Activated naive CD8-positive, alpha-beta T cell treated with anti-CD3 and anti-CD28 coated beads, Interleukin-2, amount 10 ng/mL, durations not matched to agents 7 days and 5 days (primary cell): Measurements from ENCODE around the gene ZFP2. TPM values are rescaled to one million over a fixed set of nuclear protein-coding genes. Genes with fewer than 3 reads are reported as not detected.
"Not testable (repeated sequence)": the region's sequence is repeated elsewhere in the genome, so short reads cannot be mapped to it uniquely, and the experiment has no call there.

Source experiments
- ATAC-seq: fragments of 150-1000 bp; cut with Tn5 transposase; one replicate; pipeline ENCODE4 v1.10.0; 2021; ENCODE audit warnings: low read depth, moderate library complexity
- POLR2A ChIA-PET: fragments of 350-600 bp; sonication (Branson Sonifier 250); formaldehyde crosslinking; loops from one replicate; lab custom pipeline; 2021; ENCODE audit warnings: antibody characterized with exemption; lab: Charles Lee
- DNase-seq: peaks from one replicate; pipeline ENCODE4 v3.0.0; 2021
- H3K27ac Mint-ChIP-seq: one replicate; pipeline ENCODE4 v1.8.0; 2022; ENCODE audit warnings: mild to moderate bottlenecking, mixed read lengths
- H3K27me3 Mint-ChIP-seq: one replicate; pipeline ENCODE4 v1.8.0; 2022; ENCODE audit warnings: mild to moderate bottlenecking, moderate library complexity, mixed read lengths
- H3K36me3 Mint-ChIP-seq: one replicate; pipeline ENCODE4 v1.8.0; 2021; ENCODE audit warnings: mild to moderate bottlenecking, mixed read lengths
- H3K4me1 Mint-ChIP-seq: one replicate; pipeline ENCODE4 v1.8.0; 2021; ENCODE audit warnings: mixed read lengths
- H3K4me3 Mint-ChIP-seq: one replicate; pipeline ENCODE4 v1.8.0; 2022; ENCODE audit warnings: mild to moderate bottlenecking, moderate library complexity, mixed read lengths
- H3K9me3 Mint-ChIP-seq: one replicate; pipeline ENCODE4 v1.8.0; 2021; ENCODE audit warnings: mixed read lengths
- total RNA-seq, 2 experiments: library from RNA; stranded (reverse); gene quantifications; one replicate each; pipeline ENCODE4 v1.2.3, GENCODE V29; 2021

Gene ZFP2
- total RNA-seq: under 1 TPM; 0.77 to 0.89 TPM

- peaks cover 2% of the 10 kb centered on the region for H3K27me3 Mint-ChIP-seq
- peaks cover 18% of the 10 kb centered on the region for H3K9me3 Mint-ChIP-seq
- peak; percentile 82 for ATAC-seq
- DNase-seq: peak; percentile 58
- peaks cover 2% of the 10 kb centered on the region for H3K4me1 Mint-ChIP-seq
- H3K4me3 Mint-ChIP-seq: peak within 1 kb of the TSS; percentile 72
- POLR2A ChIA-PET: no interaction called here
- H3K27ac Mint-ChIP-seq: no peak within 1 kb of the TSS
- peaks cover 15% of the 10 kb centered on the region for H3K36me3 Mint-ChIP-seq
Observed at GRCh38 chr5:178895615-178896571, at the start of gene ZFP2. Gene ZFP2, plus strand, starts transcription at chr5:178895913. Its CDS starts 35,401 bp downstream, at chr5:178931314.

GRCh38 chr5:178849316-178849715 lies 46.4 kb upstream of the ZFP2 start:
- H3K9me3 Mint-ChIP-seq: peaks cover 10% of the 10 kb centered on the region
- no peak for DNase-seq
- no peak for ATAC-seq
- no peak overlapping the region for H3K4me3 Mint-ChIP-seq
- POLR2A ChIA-PET: no interaction called here
- no peaks in the 10 kb centered on the region for H3K36me3 Mint-ChIP-seq
- no peaks in the 10 kb centered on the region for H3K4me1 Mint-ChIP-seq
- H3K27me3 Mint-ChIP-seq: peaks cover 10% of the 10 kb centered on the region
- H3K27ac Mint-ChIP-seq: no peak overlapping the region

GRCh38 chr5:178851951-178852350 lies 43.8 kb upstream of the ZFP2 start:
- H3K36me3 Mint-ChIP-seq: no peaks in the 10 kb centered on the region
- H3K27me3 Mint-ChIP-seq: peaks cover 12% of the 10 kb centered on the region
- DNase-seq: no peak
- POLR2A ChIA-PET: no interaction called here
- peaks cover 10% of the 10 kb centered on the region for H3K9me3 Mint-ChIP-seq
- no peak overlapping the region for H3K27ac Mint-ChIP-seq
- ATAC-seq: no peak
- no peaks in the 10 kb centered on the region for H3K4me1 Mint-ChIP-seq
- no peak overlapping the region for H3K4me3 Mint-ChIP-seq

DNA sequence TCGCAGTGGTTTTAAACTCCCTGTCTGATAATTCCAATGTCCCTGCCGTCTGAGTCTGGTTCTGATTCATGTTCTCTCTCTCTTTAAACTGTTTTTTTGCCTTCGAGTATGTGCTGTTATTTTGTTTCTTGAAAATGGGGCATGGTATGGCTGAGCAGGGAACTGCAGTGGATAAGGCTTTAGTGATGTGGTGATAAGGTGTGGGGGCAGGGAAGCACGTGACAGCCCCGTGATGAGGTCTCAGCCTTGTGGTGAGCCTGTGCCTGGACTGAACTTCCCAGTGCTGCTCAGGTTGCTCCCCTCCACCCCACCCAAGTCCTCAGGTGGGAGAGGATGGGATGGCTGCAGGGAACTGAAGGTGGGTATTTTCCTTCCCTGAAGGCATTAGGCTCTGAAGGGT lies 41.4 kb upstream of the ZFP2 start:
- POLR2A ChIA-PET: interaction anchor here (0.7 kb wide), 1 partner anchor 25 kb away, joined by 3 read pairs; no protein-coding TSS in a partner anchor
- no peak overlapping the region for H3K27ac Mint-ChIP-seq
- H3K4me1 Mint-ChIP-seq: no peaks in the 10 kb centered on the region
- H3K36me3 Mint-ChIP-seq: no peaks in the 10 kb centered on the region
- DNase-seq: no peak
- no peak overlapping the region for H3K4me3 Mint-ChIP-seq
- peaks cover 7% of the 10 kb centered on the region for H3K9me3 Mint-ChIP-seq
- H3K27me3 Mint-ChIP-seq: peaks cover 8% of the 10 kb centered on the region
- no peak for ATAC-seq

GRCh38 chr5:178859625-178860521 lies 35.8 kb upstream of the ZFP2 start, which contains the start of gene ZNF354B:
Gene ZNF354B, plus strand, starts transcription at chr5:178859953. Its CDS starts 1,095 bp downstream, at chr5:178861048.
- no peaks in the 10 kb centered on the region for H3K27me3 Mint-ChIP-seq
- H3K4me1 Mint-ChIP-seq: peaks cover 10% of the 10 kb centered on the region
- H3K27ac Mint-ChIP-seq: peak within 1 kb of the TSS; percentile 85
- H3K9me3 Mint-ChIP-seq: peaks cover 5% of the 10 kb centered on the region
- POLR2A ChIA-PET: interaction anchor here (0.9 to 1.4 kb wide), 3 partner anchors 130 to 236 kb away, joined by 3 to 7 read pairs (median 3); partner anchors contain the start of genes ZNF354A and ZNF354C
- peak; percentile 82 for DNase-seq
- peaks cover 24% of the 10 kb centered on the region for H3K36me3 Mint-ChIP-seq
- peak; percentile 97 for ATAC-seq
- peak within 1 kb of the TSS; percentile 93 for H3K4me3 Mint-ChIP-seq

DNA sequence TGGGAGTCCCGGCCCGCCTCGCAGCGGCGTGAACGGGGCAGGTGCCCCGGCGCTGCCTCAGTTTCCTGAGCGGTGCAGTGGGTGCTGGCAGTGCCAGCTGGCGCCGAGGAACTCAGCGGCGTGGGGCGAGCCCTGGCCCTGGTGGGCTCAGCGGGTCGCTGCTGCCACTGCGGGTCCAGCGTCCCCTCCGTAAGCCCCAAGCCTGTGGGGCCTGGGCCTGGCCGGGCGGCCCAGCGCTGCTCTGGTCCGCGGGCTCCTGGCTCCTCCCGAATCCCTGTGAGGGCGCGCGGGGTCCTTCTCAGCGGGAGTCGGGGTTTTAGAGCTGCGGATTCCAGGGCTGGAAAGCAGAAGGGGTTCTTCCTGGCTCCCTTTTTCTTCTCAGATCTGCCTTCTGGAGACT lies 35.1 kb upstream of the ZFP2 start:
- H3K27me3 Mint-ChIP-seq, DNase-seq, H3K27ac Mint-ChIP-seq, POLR2A ChIA-PET, ATAC-seq, H3K9me3 Mint-ChIP-seq, H3K4me3 Mint-ChIP-seq: not testable (repeated sequence)
- H3K36me3 Mint-ChIP-seq: peaks cover 30% of the 10 kb centered on the region
- peaks cover 10% of the 10 kb centered on the region for H3K4me1 Mint-ChIP-seq

DNA sequence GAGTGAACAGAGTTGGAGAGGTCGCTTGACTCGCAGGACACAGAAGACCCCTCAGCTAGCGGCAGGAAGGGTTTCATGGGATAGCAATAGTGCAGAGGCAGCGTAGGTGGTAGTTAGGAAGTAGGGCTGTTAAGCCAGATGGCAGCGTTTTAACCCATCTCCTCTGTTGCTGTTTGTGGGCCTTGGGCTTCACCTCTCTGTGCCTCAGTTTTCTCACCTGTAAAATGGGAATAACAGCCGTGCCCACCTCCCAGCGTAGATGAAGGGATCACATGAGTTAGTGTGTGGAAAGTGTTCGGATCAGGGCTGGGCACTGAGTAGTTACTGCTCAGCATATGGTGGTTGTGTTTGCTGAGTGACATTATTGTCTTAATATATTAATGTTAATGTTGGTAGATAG lies 34.1 kb upstream of the ZFP2 start:
- Mint-ChIP-seq H3K27ac (no peak overlapping the region), H3K4me3 (peak overlapping the region; percentile 62), H3K9me3 (peaks cover 8% of the 10 kb centered on the region), H3K36me3 (peaks cover 39% of the 10 kb centered on the region), H3K4me1 (peaks cover 10% of the 10 kb centered on the region), H3K27me3 (no peaks in the 10 kb centered on the region)
- DNase-seq: no peak
- POLR2A ChIA-PET: no interaction called here
- ATAC-seq: no peak

GRCh38 chr5:178866946-178867345 lies 28.8 kb upstream of the ZFP2 start:
- ATAC-seq: no peak
- Mint-ChIP-seq H3K27ac (no peak overlapping the region), H3K27me3 (no peaks in the 10 kb centered on the region), H3K4me3 (no peak overlapping the region), H3K9me3 (peaks cover 25% of the 10 kb centered on the region), H3K36me3 (peaks cover 74% of the 10 kb centered on the region), H3K4me1 (peaks cover 4% of the 10 kb centered on the region)
- POLR2A ChIA-PET: no interaction called here
- no peak for DNase-seq

DNA sequence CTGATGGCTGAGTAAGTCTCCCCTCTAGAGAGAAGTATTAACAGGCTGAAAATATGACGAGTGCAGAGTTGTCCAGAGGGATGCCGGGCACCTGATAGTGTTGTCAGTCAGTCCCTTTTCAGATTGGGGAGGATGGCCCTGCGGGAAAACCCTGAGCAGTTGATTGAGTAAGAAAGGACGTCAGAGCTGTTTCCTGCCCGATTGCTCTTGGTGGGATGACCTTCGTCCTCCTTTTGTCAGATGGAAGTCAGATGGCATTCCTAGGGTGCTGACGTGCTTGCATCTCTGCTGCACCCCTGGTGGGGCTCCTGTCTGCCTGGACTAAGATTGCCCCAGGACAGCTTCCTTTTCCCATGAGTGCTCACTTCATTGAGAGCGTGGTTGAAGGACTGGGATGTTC lies 26.1 kb upstream of the ZFP2 start:
- Mint-ChIP-seq H3K4me1 (no peaks in the 10 kb centered on the region), H3K9me3 (peaks cover 36% of the 10 kb centered on the region), H3K4me3 (no peak overlapping the region), H3K27ac (no peak overlapping the region), H3K27me3 (no peaks in the 10 kb centered on the region), H3K36me3 (peaks cover 86% of the 10 kb centered on the region)
- POLR2A ChIA-PET: no interaction called here
- ATAC-seq: no peak
- DNase-seq: no peak

DNA sequence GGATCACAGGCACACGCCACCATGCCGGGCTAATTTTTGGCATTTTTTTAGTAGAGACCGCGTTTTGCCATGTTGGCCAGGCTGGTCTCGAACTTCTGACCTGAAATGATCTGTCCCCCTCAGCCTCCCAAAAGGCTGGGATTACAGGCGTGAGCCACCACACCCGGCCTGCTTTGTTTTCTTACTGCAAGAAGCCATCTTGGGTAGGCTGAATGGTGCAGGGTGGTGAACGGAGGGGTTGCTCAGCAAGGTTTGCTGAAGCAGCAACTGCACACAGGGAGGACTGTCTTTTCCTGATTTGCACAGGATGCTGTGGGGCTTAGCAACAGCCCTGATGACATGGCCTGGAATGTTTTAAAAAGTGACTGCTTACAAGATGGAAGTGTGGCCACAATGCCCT lies 25.3 kb upstream of the ZFP2 start:
- peaks cover 41% of the 10 kb centered on the region for H3K9me3 Mint-ChIP-seq
- no peak overlapping the region for H3K4me3 Mint-ChIP-seq
- no peak overlapping the region for H3K27ac Mint-ChIP-seq
- H3K27me3 Mint-ChIP-seq: no peaks in the 10 kb centered on the region
- no peaks in the 10 kb centered on the region for H3K4me1 Mint-ChIP-seq
- POLR2A ChIA-PET: no interaction called here
- H3K36me3 Mint-ChIP-seq: peaks cover 88% of the 10 kb centered on the region
- no peak for ATAC-seq
- DNase-seq: no peak

DNA sequence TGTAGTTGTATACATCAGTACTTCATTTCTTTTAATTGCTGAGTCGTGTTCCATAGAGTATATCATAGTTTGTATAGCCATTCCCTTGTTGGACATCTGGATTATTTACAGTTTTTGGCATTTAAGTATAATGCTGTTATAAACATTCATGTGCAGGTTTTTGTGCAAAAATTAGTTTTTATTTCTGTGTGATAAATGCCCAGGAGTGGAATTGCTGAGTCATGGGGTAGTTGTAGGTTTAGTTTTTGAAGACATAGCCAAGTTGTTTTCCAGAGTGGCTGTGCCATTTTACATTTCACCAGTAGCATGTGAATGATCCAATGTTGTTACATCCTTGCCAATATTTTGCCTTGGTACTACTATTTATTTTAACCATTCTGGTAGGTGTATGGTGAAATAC lies 23.4 kb upstream of the ZFP2 start:
- H3K9me3 Mint-ChIP-seq: peaks cover 43% of the 10 kb centered on the region
- no peak for ATAC-seq
- no peaks in the 10 kb centered on the region for H3K27me3 Mint-ChIP-seq
- POLR2A ChIA-PET: no interaction called here
- H3K4me1 Mint-ChIP-seq: no peaks in the 10 kb centered on the region
- no peak overlapping the region for H3K27ac Mint-ChIP-seq
- no peak for DNase-seq
- no peak overlapping the region for H3K4me3 Mint-ChIP-seq
- peaks cover 88% of the 10 kb centered on the region for H3K36me3 Mint-ChIP-seq

DNA sequence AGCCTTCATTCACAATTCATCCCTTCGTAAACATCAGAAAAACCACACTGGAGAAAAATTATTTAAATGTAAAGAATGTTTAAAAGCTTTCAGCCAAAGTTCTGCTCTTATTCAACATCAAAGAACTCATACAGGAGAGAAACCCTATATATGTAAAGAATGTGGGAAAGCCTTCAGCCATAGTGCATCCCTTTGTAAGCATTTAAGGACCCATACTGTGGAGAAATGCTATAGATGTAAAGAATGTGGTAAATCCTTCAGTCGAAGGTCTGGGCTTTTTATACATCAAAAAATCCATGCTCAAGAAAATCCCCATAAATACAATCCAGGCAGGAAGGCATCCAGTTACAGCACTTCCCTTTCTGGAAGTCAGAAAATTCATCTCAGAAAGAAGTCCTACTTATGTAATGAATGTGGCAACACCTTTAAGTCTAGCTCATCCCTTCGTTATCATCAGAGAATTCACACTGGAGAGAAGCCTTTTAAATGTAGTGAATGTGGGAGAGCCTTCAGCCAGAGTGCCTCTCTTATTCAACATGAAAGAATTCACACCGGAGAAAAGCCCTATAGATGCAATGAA lies 12.5 kb upstream of the ZFP2 start:
- POLR2A ChIA-PET, H3K27ac Mint-ChIP-seq: not testable (repeated sequence)
- peaks cover 43% of the 10 kb centered on the region for H3K9me3 Mint-ChIP-seq

More for the DNA sequence above, 12.5 kb upstream of the ZFP2 start:
- not testable (repeated sequence) for ATAC-seq, H3K27me3 Mint-ChIP-seq, H3K4me3 Mint-ChIP-seq, DNase-seq, H3K4me1 Mint-ChIP-seq
- peaks cover 81% of the 10 kb centered on the region for H3K36me3 Mint-ChIP-seq
